GM21526 (cell line): ENCODE results near the gene GC.
"Not testable (repeated sequence)": the region's sequence is repeated elsewhere in the genome, so short reads cannot be mapped to it uniquely, and the experiment has no call there.

ENCODE experiments used
- ATAC-seq: cut with Tn5 transposase; IDR thresholded peaks from one replicate; pipeline ENCODE4 v1.9.1; 2021; ENCODE audit warnings: moderate library complexity; ENCODE audit not compliant: unreplicated experiment, low FRiP score

GC gene

DNA sequence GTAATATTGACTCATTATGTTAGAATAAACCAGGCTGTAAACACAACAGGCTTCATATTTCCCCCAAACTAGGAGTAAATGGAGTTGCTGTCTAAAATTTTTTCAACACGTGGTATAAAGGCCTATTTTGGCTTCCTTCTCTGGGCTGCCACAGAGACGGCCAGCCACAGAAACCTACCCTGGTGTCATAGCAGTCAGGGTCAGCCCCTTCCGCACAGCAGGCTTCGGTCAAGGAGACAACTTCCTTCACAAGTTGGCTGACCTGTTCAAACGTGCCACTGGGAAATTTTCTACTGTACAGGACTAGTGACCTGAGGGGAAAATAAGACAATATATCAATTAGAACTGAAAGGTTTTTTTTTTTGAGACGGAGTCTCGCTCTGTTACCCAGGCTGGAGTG is 15.8 kb downstream of the GC start:
- ATAC-seq, result no peak

GRCh38 chr4:71765821-71766383 is 18.0 kb downstream of the GC start:
- ATAC-seq, result no peak

DNA sequence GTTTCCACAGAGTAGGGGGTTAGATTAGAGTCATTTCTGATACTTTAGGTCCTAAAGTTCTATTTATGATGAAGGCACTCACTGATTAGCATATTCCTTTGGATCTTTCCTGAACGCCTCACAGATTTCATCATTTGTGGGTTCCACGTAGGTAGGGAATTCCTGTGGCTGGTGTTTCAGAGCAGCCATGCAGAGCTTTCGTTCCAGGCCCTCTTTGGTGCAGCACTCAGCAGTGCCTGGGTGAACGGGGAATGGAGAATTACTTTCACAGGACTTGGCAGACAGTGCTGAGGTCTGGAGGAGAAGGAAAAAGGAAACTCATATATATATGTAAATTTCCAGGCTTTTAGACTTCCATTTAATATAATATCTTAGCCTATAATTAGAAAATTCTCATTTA is 18.5 kb downstream of the GC start:
- ATAC-seq, result no peak

- ATAC-seq, result no peak
Observed at GRCh38 chr4:71752383-71753042, 31.4 kb downstream of the GC start.

DNA sequence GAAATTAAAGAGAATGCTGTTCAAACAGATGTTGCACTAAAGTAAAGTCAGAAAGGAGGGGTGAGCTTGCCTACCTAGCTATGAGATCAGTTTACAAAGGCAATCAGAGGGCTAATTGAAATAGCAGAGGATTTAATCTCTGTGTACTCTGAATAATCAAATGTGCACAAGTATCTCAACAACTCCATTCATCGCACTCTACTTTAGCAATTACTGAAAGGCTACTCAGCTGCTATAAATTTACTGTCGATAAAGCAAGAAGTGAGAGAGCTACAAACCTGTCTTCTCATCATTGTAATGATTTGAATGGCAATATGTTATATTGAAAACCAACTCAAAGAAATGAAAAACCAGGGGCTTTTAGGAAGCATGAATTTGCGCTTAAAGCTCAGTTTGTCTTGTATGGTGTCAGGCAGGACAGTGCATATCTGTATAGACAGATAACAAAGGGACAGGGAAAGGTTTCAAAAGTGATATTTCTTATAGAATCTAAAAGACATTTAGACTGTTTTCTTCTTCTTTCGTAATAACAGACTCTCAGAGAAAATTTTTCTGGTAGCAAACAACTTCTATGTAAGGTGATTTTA is 34.8 kb downstream of the GC start:
- ATAC-seq, result no peak

- ATAC-seq, result no peak
Observed at GRCh38 chr4:71746379-71746778, 37.5 kb downstream of the GC start.

DNA sequence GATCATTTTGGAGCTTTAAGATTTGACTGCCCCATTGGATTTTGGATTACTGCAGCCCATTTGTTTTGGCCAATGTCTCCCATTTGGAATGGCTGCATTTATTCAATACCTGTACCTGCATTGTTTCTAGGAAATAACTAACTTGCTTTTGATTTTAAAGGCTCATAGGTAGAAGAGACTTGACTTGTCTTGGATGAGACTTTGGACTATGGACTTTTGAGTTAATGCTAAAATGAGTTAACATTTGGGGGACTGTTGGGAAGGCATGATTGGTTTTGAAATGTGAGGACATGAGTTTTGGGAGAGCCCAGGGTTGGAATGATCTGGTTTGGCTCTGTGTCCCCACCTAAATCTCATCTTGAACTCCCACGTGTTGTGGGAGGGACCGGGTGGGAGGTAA is 45.1 kb downstream of the GC start:
- ATAC-seq, result not testable (repeated sequence)

DNA sequence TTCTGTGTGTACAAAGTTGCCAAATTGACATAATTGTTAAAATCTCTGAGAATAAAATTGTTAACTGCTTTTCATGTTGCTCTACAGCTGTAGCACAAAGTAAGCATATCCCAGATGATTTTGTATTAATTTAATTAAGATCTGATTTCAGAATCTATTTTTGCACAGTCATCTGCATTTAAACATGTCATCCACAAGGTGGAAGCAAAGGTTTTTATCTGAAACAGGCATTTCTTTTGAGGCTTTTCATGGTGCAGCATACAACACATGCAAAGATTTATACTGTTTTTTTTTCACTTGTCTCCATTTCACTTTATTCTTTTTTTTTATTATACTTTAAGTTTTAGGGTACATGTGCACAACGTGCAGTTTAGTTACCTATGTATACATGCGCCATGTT is 51.2 kb downstream of the GC start:
- ATAC-seq, result no peak

- ATAC-seq, result no peak
Observed at GRCh38 chr4:71732066-71732465, 51.8 kb downstream of the GC start.

DNA sequence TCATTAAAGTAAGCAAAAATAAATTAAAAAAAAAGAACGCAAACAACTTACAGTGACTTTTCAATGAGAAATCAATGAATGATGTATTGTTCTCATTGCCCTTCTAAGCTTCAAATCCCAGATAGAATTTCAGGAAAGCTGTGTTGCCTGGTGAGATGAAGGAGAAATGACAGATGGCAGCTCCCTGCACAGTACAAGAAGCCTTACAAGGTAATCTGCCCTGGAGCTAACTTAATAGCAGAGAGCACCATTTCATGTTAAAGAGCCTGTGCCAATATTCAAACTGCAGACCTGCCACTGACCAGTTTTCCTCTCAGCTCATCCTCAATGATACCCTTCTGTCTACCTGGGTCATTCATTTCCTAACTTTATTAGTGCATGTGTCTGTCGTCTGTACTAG is 54.0 kb downstream of the GC start:
- ATAC-seq, result no peak

- peak; percentile 90 for ATAC-seq
Observed at GRCh38 chr4:71713611-71714203, 70.2 kb downstream of the GC start.

- ATAC-seq, result no peak
Observed at GRCh38 chr4:71711985-71712348, 71.9 kb downstream of the GC start.

DNA sequence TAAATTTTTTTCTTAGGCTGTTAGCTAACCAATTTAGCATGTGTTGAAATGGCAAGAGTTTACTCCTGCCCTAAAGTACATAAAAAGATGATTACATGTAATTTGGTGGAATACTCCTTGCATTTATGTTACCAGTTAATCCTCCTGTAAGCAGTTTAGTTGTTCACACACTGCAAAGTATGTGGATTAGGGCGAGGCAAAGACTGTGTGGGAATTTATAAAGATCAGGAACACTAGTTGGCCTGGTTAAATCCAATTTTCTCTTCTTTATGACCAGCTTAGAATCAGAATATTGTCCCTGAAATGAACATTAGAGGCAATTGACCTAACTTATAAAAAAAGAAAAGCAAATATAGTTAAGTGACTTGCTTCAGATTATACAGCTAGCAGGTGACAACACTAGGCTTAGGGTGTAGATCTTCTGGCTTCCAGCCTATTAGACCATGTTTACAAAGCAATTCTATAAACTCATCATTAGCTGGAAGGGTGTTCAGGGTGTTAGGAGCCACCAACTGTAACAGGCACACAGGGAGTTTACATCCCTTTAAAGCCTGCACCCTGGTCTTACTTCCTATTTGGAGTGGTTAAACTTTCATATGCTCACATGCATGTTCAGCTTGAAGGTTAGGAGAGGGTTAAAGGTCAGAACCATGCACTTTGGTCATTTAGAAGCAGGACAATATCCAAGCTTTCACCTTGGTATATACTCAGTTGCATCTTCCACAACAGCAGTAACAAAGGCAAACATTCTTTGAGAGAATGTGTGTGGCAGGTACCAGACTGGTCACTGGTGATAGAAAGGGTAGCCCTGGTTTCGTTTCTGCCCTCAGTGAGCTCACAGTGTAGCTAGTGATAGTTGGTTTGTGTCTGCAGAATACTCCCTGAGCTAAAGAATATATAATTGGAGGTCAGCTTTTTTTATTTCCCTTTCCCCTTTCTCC is 72.6 kb downstream of the GC start:
- no peak for ATAC-seq

DNA sequence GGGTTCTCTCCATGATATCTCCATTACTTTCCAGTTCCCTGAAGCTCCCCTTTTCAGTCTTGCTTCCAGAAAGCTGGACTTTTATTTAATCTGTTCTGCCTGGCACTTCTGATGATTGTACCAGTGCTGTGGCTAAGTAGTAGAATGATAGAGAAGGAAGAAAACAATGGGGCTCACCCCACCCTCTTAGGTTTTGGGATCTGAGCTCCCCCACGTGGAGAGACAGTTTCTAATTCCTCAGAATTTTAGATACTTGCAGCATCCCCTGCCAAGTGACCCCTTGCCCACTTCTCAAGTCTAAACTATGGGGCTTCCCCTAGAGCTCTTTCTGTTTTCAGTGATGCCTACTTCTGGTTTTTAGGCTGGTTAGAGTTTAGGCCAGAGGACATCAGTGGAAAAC is 73.9 kb downstream of the GC start:
- ATAC-seq, result no peak

DNA sequence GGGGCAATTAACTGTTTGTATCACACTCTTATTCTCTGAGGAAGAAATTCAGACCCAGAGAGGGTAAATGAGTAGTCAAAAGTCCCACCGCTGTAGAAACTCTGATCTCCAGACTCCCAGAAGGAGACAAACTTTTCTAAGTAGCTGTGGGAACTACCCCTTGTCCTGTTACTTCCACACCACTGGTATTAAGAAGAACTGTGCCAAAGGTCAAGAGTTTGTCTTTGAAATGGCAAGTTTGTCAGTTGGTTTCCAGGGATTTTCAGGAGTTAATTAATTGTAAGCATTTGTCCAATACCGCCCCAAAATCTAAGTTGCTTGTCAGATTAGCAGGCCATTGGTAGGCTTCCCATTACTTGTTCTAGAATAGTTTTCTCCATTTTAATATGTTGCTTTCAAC is 85.7 kb downstream of the GC start:
- no peak for ATAC-seq

GRCh38 chr4:71697031-71697430 is 86.8 kb downstream of the GC start:
- no peak for ATAC-seq

- no peak for ATAC-seq
Observed at GRCh38 chr4:71694961-71695360, 88.9 kb downstream of the GC start.

GRCh38 chr4:71692963-71693362 is 90.9 kb downstream of the GC start:
- ATAC-seq, result no peak

GRCh38 chr4:71692198-71692597 is 91.7 kb downstream of the GC start:
- ATAC-seq, result no peak
